Neutrophil (primary cell): Measurements from ENCODE around the gene PDZRN4.

Source experiments
- H3K27ac ChIP-seq: fragments of 200-600 bp; sonication (generic); 2 replicates; pipeline ENCODE4 v1.5.1; 2016; ENCODE audit warnings: mild to moderate bottlenecking, moderate library complexity
- H3K27me3 ChIP-seq: fragments of 200-600 bp; sonication (generic); 2 replicates; pipeline ENCODE4 v1.6.0; 2016; ENCODE audit warnings: mild to moderate bottlenecking
- H3K36me3 ChIP-seq: fragments of 200-600 bp; sonication (generic); 2 replicates; pipeline ENCODE4 v1.5.1; 2017
- H3K4me1 ChIP-seq, 2 experiments: fragments of 200-600 bp in 1 of 2; sonication (generic) in 1 of 2; 1 replicate in 1 of 2; 2 replicates in 1 of 2; pipeline versions ENCODE4 v1.5.1 to v1.6.1; 2013 to 2016; ENCODE audit warnings: low read depth in 1 of 2, low read length in 1 of 2, mild to moderate bottlenecking in 1 of 2, moderate library complexity in 1 of 2; ENCODE audit not compliant: control insufficient read depth in 1 of 2, insufficient read depth in 1 of 2
- H3K4me3 ChIP-seq, 2 experiments: fragments of 200-600 bp in 1 of 2; sonication (generic) in 1 of 2; 1 replicate in 1 of 2; 2 replicates in 1 of 2; pipeline ENCODE4 v1.5.1; 2013 to 2016; ENCODE audit warnings: low read depth in 1 of 2, low read length in 1 of 2, mild to moderate bottlenecking in 1 of 2, moderate library complexity in 1 of 2
- H3K9me3 ChIP-seq: fragments of 200-600 bp; sonication (generic); 2 replicates; pipeline ENCODE4 v1.5.1; 2016
- CTCF ChIP-seq: fragments of 200-600 bp; sonication (generic); IDR thresholded peaks from 2 replicates; pipeline ENCODE4 v1.5.1; 2016; ENCODE audit warnings: antibody characterized with exemption

The PDZRN4 gene

GRCh38 chr12:41514907-41515306 lies 326.8 kb downstream of the PDZRN4 start:
- Histone ChIP-seq H3K4me1 (no peaks in the 10 kb centered on the region), H3K27me3 (no peaks in the 10 kb centered on the region)

GRCh38 chr12:41515953-41516352 lies 327.8 kb downstream of the PDZRN4 start:
- TF ChIP-seq CTCF: no peak
- no peaks in the 10 kb centered on the region for H3K36me3 ChIP-seq

More at GRCh38 chr12:41514907-41515306, 326.8 kb downstream of the PDZRN4 start:
- no peaks in the 10 kb centered on the region for H3K9me3 ChIP-seq
- H3K4me3 ChIP-seq: no peak overlapping the region
- no peak overlapping the region for H3K27ac ChIP-seq
- no peaks in the 10 kb centered on the region for H3K36me3 ChIP-seq
- TF ChIP-seq CTCF: no peak

GRCh38 chr12:41520869-41521268 lies 332.7 kb downstream of the PDZRN4 start:
- Histone ChIP-seq H3K4me1 (no peaks in the 10 kb centered on the region), H3K9me3 (no peaks in the 10 kb centered on the region), H3K4me3 (no peak overlapping the region), H3K36me3 (no peaks in the 10 kb centered on the region), H3K27ac (no peak overlapping the region), H3K27me3 (no peaks in the 10 kb centered on the region)
- no peak for TF ChIP-seq CTCF

More at GRCh38 chr12:41515953-41516352, 327.8 kb downstream of the PDZRN4 start:
- H3K4me3 ChIP-seq: no peak overlapping the region
- H3K9me3 ChIP-seq: no peaks in the 10 kb centered on the region
- no peak overlapping the region for H3K27ac ChIP-seq
- no peaks in the 10 kb centered on the region for H3K4me1 ChIP-seq
- no peaks in the 10 kb centered on the region for H3K27me3 ChIP-seq

GRCh38 chr12:41521872-41522379 lies 333.8 kb downstream of the PDZRN4 start:
- Histone ChIP-seq H3K9me3 (no peaks in the 10 kb centered on the region), H3K27ac (no peak overlapping the region)

GRCh38 chr12:41527062-41527461 lies 338.9 kb downstream of the PDZRN4 start:
- Histone ChIP-seq H3K27ac (no peak overlapping the region), H3K4me3 (no peak overlapping the region), H3K4me1 (no peaks in the 10 kb centered on the region), H3K36me3 (no peaks in the 10 kb centered on the region), H3K9me3 (no peaks in the 10 kb centered on the region), H3K27me3 (no peaks in the 10 kb centered on the region)
- no peak for TF ChIP-seq CTCF

More at GRCh38 chr12:41521872-41522379, 333.8 kb downstream of the PDZRN4 start:
- TF ChIP-seq CTCF: no peak
- Histone ChIP-seq H3K4me1 (no peaks in the 10 kb centered on the region), H3K4me3 (no peak overlapping the region), H3K36me3 (no peaks in the 10 kb centered on the region), H3K27me3 (no peaks in the 10 kb centered on the region)
